Medulla oblongata (tissue), 1 donor: ENCODE results near the gene IGFN1.
"Not testable (repeated sequence)": the region's sequence is repeated elsewhere in the genome, so short reads cannot be mapped to it uniquely, and the experiment has no call there.

Experiments used
- DNase-seq: peaks from one replicate; pipeline ENCODE4 v3.0.0-alpha.2; 2015; ENCODE audit errors: extremely low spot score

IGFN1 gene

DNA sequence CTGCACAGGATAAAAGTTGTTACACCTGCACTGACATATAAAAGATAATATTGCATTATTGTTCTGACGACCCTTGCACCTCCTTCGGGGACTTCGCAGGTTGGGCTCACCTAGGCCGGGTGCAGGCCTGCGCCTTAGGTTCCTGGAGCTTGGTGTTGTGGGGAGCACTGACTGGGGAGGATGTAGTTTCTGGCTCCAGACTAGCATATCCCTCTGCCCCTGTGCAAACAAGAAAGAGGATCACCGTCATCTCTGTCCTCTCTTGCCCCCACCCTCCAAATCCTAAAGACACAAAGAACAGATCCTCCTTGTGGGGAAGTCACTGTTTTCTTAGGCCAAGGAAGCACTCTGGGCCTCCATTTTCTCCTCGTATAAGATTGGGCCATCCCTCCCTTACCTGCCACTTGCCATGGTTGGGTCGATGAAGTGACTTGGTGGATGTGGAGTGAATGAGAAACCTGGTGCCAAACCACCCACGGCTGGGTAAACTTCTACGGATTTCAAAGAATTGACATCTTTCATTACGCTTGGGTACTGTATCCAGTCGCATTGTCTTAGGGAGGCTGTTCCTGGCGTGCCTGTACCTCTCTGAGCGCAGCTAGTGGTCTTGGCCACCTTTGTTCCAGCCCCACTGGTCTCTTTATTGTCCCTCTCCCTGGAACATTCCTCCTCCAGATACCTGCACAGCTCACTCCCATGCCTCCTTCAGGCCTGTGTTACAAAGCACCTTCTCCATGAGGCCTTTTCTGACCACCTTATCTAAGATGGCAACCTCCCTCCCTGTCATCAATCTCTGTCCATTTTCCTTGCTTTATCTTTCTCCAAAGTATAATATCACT is 58.3 kb downstream of the IGFN1 start:
- no peak for DNase-seq

DNA sequence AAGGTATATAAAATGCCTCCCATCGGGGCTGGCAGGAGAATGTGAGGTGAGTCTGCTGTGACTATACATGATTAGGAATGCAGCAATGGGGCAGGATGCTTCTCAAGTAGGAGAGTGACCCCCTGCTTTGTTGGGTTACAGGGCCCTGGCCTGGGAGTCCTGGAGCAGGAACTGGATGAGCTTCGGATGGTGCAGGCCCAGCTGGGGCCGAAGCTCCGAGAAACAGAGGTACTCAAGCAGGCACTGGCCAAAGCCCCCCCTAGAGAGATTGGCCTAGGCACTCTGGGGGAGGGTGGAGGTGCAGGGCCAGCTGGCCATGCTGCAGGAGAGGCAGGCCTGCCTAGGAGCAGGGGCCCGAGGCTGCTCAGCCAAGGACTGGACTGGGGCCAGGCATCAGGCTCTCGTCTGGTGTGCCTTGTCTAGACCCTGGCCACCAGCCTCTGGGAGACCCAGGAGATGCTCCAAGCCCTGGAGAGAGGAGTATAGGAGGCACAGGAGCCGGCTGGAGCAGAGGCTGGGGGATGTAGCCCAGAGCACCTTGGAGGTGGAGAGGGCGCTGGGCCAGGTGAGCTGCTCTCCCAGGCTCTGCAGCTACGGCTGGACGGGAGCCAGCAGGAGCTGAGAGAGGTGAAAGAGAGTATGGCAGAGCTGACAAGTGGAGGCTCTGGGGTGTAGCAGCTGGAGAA is 59.8 kb downstream of the IGFN1 start:
- DNase-seq = no peak

DNA sequence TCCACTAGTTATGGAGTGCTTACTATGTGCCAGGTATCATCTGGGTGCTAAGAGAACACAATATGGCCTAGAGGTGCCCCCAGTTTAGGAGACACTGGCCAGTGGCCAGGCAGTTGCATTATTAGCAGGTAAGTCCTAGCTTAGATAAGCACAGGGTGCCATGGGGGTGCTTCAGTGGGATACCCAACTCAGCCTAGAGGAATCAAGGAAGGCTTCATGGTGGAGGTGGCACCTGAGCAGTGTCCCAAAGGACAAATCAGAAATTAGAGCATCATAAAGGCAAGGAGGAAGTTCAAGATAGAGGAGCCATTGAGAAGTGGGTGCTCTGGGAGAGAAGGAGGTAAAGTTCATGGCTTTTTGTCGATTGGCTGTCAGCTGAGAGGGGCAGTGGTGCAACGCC is 60.8 kb downstream of the IGFN1 start:
- DNase-seq = no peak

- DNase-seq = no peak
Measured at GRCh38 chr1:201251851-201252430, 61.3 kb downstream of the IGFN1 start.

GRCh38 chr1:201252944-201253371 is 62.3 kb downstream of the IGFN1 start:
- DNase-seq = no peak

GRCh38 chr1:201253411-201253810 is 62.8 kb downstream of the IGFN1 start:
- DNase-seq = no peak

GRCh38 chr1:201253906-201254624 is 63.4 kb downstream of the IGFN1 start:
- no peak for DNase-seq

- peak; percentile 41 for DNase-seq
Measured at GRCh38 chr1:201254625-201255478, 64.2 kb downstream of the IGFN1 start.

DNA sequence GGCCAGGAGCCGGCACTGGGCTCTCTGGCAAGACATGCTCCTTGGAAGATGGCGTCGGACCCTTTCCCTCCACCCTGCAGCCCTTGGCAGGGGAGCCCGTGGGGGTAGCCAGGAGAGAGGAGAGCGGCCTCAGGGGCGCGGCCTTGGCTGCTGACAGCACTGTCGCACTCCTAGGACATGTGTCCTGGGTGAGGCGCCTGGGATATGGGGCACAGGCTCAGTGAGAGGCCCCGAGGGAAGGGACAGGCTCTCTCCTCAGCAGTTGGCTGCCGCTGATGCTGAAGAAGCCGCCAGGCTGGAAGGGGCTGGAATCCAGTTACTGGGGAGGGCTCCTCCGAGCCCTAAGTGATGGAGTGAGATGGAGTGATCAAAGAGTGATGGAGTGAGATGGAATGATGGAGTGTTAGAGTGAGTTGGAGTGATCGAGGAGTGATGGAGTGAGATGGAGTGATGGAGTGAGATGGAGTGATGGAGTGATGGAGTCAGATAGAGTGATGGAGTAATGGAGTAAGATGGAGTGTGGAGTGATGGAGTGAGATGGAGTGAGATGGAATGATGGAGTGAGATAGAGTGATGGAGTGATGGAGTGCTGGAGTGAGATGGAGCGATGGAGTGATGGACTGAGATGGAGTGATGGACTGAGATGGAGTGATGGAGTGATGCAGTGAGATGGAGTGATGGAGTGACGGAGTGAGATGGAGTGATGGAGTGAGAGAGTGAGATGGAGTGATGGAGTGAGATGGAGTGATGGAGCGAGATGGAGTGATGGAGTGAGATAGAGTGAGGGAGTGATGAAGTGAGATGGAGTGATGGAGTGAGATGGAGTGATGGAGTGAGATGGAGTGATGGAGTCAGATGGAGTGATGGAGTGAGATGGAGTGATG is 65.1 kb downstream of the IGFN1 start:
- DNase-seq = no peak

GRCh38 chr1:201258132-201258531 is 67.5 kb downstream of the IGFN1 start:
- DNase-seq = not testable (repeated sequence)

DNA sequence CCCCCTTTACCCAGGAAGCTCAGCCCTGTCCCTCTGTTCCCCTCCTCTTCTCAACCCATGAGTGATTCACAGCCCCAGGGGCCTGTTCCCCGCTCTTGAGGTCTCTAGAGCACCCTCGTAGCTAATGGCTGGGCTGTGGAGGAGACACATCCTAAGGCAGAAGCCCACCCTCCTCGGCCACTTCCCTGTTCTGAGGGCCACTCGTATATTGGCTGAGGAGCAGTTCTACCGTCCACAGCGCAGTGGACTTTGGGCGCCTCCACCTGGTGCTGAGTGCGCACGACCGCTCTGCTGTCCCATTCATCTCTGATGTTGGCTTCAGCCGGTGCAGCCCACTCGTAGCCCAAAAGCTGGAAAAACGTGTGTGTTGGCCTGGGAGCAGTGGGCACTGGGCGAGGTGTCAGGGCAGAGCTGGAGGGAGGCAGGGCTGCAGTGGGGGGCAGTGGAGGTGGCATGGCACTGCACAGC is 68.2 kb downstream of the IGFN1 start:
- DNase-seq = no peak

DNA sequence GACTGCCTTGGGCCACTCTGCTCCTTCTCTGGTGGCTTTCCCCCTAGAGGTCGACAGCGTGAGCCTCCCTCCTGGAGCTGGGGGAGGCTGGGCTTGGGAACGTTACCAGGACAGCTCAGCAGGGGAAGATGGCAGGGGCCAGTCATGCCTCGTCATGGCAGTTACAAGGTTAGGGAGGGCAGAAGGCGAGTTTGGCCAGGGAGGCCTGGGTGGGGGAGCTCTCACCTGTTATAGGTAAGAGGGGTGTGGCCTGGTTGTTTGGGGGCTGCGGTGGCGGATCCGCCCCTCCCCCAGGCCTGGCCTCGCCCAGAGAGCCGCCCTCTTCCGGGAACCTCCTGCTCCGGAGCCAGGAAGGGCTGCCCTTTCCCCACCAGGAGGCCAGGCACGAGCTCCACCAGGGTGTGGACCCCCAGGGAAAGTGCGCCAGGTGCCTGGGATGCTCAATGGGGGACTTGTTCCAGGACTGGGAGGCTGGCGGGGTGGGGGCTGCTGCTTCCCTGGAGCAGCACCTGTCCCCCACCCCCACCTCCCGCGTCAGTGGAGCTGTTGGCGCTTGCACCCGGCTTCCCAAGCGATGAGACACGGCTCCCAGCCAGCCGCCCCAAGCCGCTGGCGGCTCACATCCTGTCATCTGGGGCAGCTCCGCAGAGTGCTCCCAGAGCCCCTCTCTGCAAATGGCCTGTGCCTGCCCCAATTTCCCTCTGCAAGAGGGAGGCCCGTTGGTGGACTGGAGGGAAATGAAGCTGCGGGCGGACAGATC is 69.0 kb downstream of the IGFN1 start:
- DNase-seq = no peak

- no peak for DNase-seq
Measured at GRCh38 chr1:201260236-201260590, 69.6 kb downstream of the IGFN1 start.

DNA sequence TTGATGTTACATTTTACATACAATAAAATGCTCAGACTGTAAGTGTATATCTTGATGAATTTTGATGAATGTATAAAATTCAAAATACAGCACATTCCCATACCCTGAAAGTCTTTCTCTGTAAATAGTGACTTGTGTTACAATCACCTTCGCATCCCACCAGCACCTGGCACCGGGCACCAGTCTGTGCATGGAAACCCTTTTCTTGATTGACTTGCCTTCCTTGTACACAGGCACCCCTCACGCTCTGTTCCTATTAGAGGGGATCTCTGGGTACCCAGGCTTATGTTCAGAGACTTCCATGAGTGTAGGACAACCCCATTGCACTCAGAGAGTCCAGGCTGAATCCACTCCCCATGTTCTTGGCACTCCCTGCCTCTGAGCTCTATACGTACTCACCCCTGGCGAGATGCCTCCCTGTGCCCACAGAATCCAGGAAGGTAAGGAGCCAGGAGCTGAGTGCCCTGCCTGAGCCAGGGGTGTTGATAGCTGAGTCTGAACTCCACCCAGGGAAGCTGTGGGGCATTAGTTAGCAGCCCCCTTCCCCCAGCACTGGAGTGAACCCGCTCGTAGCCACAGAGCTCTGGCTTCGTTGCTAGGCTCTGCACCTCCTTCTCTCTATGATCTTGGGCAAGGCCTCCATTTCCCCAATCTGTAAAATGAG is 70.2 kb downstream of the IGFN1 start:
- DNase-seq = no peak

- no peak for DNase-seq
Measured at GRCh38 chr1:201261771-201262547, 71.3 kb downstream of the IGFN1 start.

DNA sequence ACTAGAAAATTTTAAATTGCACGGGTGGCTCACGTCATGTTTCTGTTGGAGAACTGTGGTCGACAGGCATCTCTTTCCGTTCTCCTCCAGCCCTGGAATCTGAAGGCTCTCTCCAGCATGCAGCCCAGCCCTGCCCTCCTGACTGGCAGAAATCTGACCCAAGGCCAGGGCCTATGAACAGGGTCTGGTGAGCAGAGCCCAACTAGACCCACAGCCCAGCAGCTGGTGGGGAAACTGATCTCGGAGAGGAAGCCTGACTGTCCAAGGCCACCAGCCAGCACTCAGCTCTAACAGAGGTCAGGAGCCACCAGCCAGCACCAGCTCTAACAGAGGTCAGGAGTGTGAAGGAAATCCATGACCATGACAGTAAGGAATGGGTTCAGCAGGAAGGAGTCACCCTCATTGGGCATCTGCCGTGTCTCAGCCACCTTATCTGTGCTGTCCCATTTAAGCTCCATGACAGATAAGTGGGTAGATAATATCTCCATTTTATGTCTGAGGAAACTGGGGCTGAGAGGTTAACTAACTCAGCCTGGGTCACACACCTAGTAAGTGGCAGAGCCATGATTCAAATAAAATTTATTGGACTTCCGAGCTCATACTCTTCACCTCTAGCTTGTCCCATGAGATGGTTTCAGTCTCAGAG is 72.5 kb downstream of the IGFN1 start:
- no peak for DNase-seq

DNA sequence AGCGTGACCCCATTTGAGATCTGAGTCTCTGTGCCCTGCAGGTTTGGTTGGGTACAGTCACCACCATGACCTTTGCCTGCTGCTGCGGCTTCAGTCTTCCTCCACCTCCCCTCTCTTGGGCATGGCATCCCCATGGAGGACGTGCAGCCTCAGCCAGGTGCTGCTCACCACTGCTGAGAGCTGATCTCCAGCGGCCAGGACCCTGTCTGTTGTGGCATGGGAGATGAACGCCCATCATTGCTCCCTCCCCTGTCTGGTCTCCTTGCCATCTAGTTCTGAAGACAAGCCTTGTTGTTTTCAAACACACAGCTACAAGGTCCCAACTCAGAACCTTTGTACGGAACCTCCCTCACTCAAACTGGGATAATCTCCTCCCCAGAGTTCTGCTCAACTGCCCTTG is 73.4 kb downstream of the IGFN1 start:
- no peak for DNase-seq

DNA sequence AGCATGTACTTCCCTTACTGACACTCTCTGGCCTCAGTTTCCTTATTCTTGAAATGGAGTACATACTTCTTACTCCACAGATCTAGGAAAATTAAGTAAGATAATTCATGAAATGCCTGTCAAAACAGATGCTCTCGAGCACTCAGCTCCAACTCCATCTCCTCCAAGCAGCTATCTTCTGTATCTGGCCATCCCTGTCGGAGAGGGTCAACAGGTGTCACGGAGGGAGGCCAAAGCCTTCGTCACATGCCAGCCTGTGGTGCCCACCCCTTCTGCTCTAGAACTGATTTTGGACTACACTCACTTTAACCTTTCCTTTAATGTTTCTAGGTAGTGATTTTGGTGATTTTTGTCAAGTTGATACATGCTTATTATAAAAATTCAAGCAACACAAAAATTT is 73.9 kb downstream of the IGFN1 start:
- no peak for DNase-seq
